Uterus (tissue), 4 donors: ENCODE data around the gene NEMP2. TPM values are rescaled to one million over a fixed set of nuclear protein-coding genes. Genes with fewer than 3 reads are reported as not detected.

Experiments used
- DNase-seq, 2 donors: peaks; one replicate each; pipeline ENCODE4 v3.0.0-alpha.2; 2019 to 2020
- H3K27ac ChIP-seq, 2 donors: fragments of 200-600 bp; sonication (generic); 1 replicate in 1 of 2; 2 replicates in 1 of 2; pipeline ENCODE4 v1.5.1; 2016 to 2018
- H3K27me3 ChIP-seq, 2 donors: fragments of 200-600 bp; sonication (generic); one replicate each; pipeline ENCODE4 v1.5.1; 2018 to 2019; ENCODE audit warnings: control low read depth in 1 of 2
- H3K36me3 ChIP-seq, 2 donors: fragments of 200-600 bp; sonication (generic); one replicate each; pipeline ENCODE4 v1.5.1; 2019; ENCODE audit warnings: control low read depth in 1 of 2
- H3K4me1 ChIP-seq, 2 donors: fragments of 200-600 bp; sonication (generic); one replicate each; pipeline ENCODE4 v1.5.1; 2018 to 2019; ENCODE audit warnings: control low read depth in 1 of 2
- H3K4me3 ChIP-seq, 2 donors: fragments of 200-600 bp; sonication (generic); 1 replicate in 1 of 2; 2 replicates in 1 of 2; pipeline ENCODE4 v1.5.1; 2018 to 2019; ENCODE audit warnings: mild to moderate bottlenecking in 1 of 2
- H3K9me3 ChIP-seq, 2 donors: fragments of 200-600 bp; sonication (generic); one replicate each; pipeline ENCODE4 v1.5.1; 2019; ENCODE audit warnings: control low read depth in 1 of 2
- CTCF ChIP-seq, 4 experiments: fragments of 200-600 bp in 2 of 4; fragments of 450-650 bp in 2 of 4; sonication (generic) in 2 of 4; IDR thresholded peaks; one replicate each; pipeline ENCODE4 v1.5.1; 2016 to 2019; ENCODE audit warnings: antibody characterized with exemption in 4 of 4, mild to moderate bottlenecking in 2 of 4, moderate library complexity in 1 of 4
- POLR2A ChIP-seq, 2 donors: fragments of 450-650 bp; IDR thresholded peaks; one replicate each; pipeline ENCODE4 v1.6.1; 2016; ENCODE audit warnings: antibody characterized with exemption in 2 of 2, mild to moderate bottlenecking in 1 of 2, moderate library complexity in 1 of 2
- intact Hi-C: fragments of 100-400 bp; cut with DNase I; formaldehyde crosslinking; loops from one replicate; pipeline ENCODE4 v1.15.1; 2023; ENCODE audit warnings: low total_unique reads
- total RNA-seq, 4 donors: library from RNA; depleted of rRNA in 3 of 4; stranded (reverse); fragments of >200 nt in 3 of 4; gene quantifications; one replicate each; pipeline versions ENCODE4 v1.1.0 to v1.2.4, GENCODE V29; 2014 to 2023
- donor health status: DM: yes; HTN: yes; CAD: no.

The NEMP2 gene
- total RNA-seq, 4 donors from 2014 or later: 2.0 to 16.5 (median 5.7) TPM

DNA sequence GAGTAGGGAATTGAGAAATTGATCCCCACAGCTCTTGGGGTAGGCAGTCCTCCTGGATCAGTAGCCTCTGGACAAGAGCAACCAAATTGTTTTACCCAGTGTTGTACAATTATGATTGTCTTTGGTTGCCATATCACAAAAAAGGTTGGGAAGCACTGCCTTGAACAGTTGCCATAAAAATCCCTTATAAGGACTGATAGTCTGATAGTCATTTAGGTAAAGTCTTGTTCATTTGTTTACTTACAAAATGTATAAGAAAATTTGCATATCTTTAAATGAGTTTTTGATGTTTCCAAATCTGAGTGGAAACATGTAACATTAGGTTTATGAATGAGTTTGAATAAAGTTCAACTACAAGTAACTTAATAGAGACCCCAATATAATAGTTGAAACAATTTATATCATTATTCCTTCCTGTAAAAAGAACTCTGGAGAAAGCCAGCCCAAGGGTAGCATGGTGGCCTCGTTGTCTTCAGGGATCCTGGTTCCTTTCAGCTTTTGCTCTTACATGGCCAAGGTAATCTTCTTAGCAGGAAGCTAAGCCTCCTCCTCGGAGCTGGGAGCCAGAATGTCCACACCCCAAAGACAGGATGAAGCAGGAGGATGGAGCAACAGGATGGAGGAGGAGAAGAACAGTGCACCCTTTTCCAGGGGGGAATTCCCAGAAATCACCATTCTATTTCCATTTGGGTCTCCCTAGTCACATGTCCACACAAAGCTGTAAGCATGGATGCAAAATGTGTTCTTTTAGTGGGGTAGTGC is 35.7 kb upstream of the NEMP2 start:
- Histone ChIP-seq H3K27ac (no peak overlapping the region), H3K9me3 (peaks cover 0 to 3% of the 10 kb centered on the region in 2 donors), H3K27me3 (no peaks in the 10 kb centered on the region), H3K4me3 (no peak overlapping the region), H3K36me3 (no peaks in the 10 kb centered on the region), H3K4me1 (no peaks in the 10 kb centered on the region)
- intact Hi-C loops: no loop called here
- DNase-seq: no peak
- TF ChIP-seq POLR2A (IDR thresholded peaks at IDR 0.05): no peak
- no peak for TF ChIP-seq CTCF (IDR thresholded peaks at IDR 0.05)

DNA sequence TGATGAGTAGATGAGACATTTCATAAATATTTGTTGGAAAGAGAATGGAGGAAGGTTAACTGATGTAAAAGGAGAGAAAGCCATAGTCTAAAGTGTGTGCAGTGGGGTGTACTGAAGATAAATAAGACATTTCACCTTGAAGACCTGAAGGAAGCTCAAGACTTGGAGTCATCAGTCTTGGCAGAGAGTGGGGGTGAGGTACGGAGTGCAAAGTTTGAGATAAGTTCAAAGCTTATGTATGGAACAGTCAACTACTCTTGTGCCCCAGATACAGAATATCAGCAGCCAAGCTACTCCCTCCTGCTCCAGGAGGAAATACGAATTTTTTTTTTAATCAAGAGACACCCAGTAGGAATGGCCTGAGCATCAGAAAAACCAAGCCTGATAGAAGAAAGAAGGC is 30.3 kb upstream of the NEMP2 start:
- TF ChIP-seq POLR2A (IDR thresholded peaks at IDR 0.05): no peak
- no peak for TF ChIP-seq CTCF (IDR thresholded peaks at IDR 0.05)
- DNase-seq: no peak
- Histone ChIP-seq H3K36me3 (no peaks in the 10 kb centered on the region), H3K4me1 (no peaks in the 10 kb centered on the region), H3K27ac (no peak overlapping the region), H3K4me3 (no peak overlapping the region), H3K27me3 (no peaks in the 10 kb centered on the region), H3K9me3 (peaks cover 0 to 3% of the 10 kb centered on the region in 2 donors)
- intact Hi-C loops: no loop called here

DNA sequence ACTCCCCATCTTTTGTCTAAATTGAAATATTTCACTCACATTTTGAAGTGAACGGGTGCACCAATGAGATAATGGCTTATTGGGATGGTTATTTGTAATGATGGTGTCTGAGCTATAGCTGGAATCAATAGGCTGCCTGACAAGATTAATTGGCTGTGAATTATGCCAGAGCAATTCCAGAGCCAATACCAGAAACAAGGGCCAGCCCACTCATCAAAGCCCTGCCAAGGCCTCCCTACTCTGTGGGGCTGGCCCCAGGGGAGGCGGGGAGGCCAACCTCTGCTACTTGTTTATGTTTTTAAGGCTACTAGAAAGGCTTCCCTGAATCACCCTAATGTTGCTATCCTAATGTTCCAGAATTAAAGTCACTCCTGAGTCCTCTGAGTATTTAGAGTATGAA is 29.1 kb upstream of the NEMP2 start:
- peaks cover 0 to 3% of the 10 kb centered on the region in 2 donors for H3K9me3 ChIP-seq
- H3K4me3 ChIP-seq: no peak overlapping the region
- no peaks in the 10 kb centered on the region for H3K4me1 ChIP-seq
- no peaks in the 10 kb centered on the region for H3K27me3 ChIP-seq
- no peaks in the 10 kb centered on the region for H3K36me3 ChIP-seq
- TF ChIP-seq POLR2A (IDR thresholded peaks at IDR 0.05) (no peak), CTCF (IDR thresholded peaks at IDR 0.05) (no peak)
- no peak overlapping the region for H3K27ac ChIP-seq
- intact Hi-C loops: no loop called here
- no peak for DNase-seq

- TF ChIP-seq POLR2A (IDR thresholded peaks at IDR 0.05) (no peak), CTCF (IDR thresholded peaks at IDR 0.05) (no peak)
- no peak for DNase-seq
- no peaks in the 10 kb centered on the region for H3K27me3 ChIP-seq
- no peak overlapping the region for H3K27ac ChIP-seq
- no peak overlapping the region for H3K4me3 ChIP-seq
- H3K36me3 ChIP-seq: no peaks in the 10 kb centered on the region
- no peaks in the 10 kb centered on the region for H3K4me1 ChIP-seq
- intact Hi-C loops: no loop called here
- peaks cover 0 to 3% of the 10 kb centered on the region in 2 donors for H3K9me3 ChIP-seq
Observed at GRCh38 chr2:190563109-190563508, 28.6 kb upstream of the NEMP2 start.

- Histone ChIP-seq H3K4me3 (no peak overlapping the region), H3K27ac (no peak overlapping the region), H3K27me3 (no peaks in the 10 kb centered on the region), H3K4me1 (no peaks in the 10 kb centered on the region), H3K36me3 (no peaks in the 10 kb centered on the region), H3K9me3 (no peaks in the 10 kb centered on the region)
- intact Hi-C loops: no loop called here
- TF ChIP-seq CTCF (IDR thresholded peaks at IDR 0.05) (no peak), POLR2A (IDR thresholded peaks at IDR 0.05) (no peak)
- no peak for DNase-seq
Observed at GRCh38 chr2:190562121-190562520, 27.6 kb upstream of the NEMP2 start.
